ENCODE results near the gene ABHD5. TPM values are rescaled to one million over a fixed set of nuclear protein-coding genes. Genes with fewer than 3 reads are reported as not detected.
A peak's percentile ranks its signal among the peaks of the same experiment; 100 is the strongest.

The ABHD5 gene
- total and polyA plus RNA-seq, 2 of the 13 experiments (the other 11 are each of a cell fraction or from before 2014, with no cell fraction given), result 4.5 to 13.3 TPM

GRCh38 chr3:43690400-43691119 is at the start of gene ABHD5 (continued):
- TF ChIP-seq, protein P1, sequence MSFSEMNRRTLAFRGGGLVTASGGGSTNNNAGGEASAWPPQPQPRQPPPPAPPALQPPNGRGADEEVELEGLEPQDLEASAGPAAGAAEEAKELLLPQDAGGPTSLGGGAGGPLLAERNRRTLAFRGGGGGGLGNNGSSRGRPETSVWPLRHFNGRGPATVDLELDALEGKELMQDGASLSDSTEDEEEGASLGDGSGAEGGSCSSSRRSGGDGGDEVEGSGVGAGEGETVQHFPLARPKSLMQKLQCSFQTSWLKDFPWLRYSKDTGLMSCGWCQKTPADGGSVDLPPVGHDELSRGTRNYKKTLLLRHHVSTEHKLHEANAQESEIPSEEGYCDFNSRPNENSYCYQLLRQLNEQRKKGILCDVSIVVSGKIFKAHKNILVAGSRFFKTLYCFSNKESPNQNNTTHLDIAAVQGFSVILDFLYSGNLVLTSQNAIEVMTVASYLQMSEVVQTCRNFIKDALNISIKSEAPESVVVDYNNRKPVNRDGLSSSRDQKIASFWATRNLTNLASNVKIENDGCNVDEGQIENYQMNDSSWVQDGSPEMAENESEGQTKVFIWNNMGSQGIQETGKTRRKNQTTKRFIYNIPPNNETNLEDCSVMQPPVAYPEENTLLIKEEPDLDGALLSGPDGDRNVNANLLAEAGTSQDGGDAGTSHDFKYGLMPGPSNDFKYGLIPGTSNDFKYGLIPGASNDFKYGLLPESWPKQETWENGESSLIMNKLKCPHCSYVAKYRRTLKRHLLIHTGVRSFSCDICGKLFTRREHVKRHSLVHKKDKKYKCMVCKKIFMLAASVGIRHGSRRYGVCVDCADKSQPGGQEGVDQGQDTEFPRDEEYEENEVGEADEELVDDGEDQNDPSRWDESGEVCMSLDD (CRISPR knock-in tag; IDR thresholded peaks at IDR 0.05; ENCODE audit: borderline replicate concordance), result no peak
- TF ChIP-seq HNRNPUL1 (IDR thresholded peaks at IDR 0.05; ENCODE audit: low read depth, low read length) (0 out of 2 replicates have a peak, but pooled peaks have one; percentile 62), AHR (CRISPR knock-in tag; IDR thresholded peaks at IDR 0.05) (no peak), ARHGAP35 (CRISPR knock-in tag; IDR thresholded peaks at IDR 0.05; ENCODE audit: borderline replicate concordance) (peak; percentile 56; the same call in 1 of the 2 replicates), MYPOP (CRISPR knock-in tag; IDR thresholded peaks at IDR 0.05) (peak; percentile 95), ZNF503 (CRISPR knock-in tag; IDR thresholded peaks at IDR 0.05) (no peak), TAF15 (IDR thresholded peaks at IDR 0.05; ENCODE audit: low read depth, low read length, poor library complexity, severe bottlenecking) (peak; percentile 70), ZNF614 (CRISPR knock-in tag; IDR thresholded peaks at IDR 0.05; ENCODE audit: borderline replicate concordance) (peak; percentile 68; the same call in 1 of the 2 replicates), HNRNPH1 (optimal IDR thresholded peaks at IDR 0.05; ENCODE audit: low read depth, low read length) (no peak), ZNF253 (CRISPR knock-in tag; IDR thresholded peaks at IDR 0.05; ENCODE audit: borderline replicate concordance) (peak; percentile 85), NBN (conservative IDR thresholded peaks at IDR 0.05) (no peak), MNT (IDR thresholded peaks at IDR 0.05) (no peak), ZFP62 (CRISPR knock-in tag; IDR thresholded peaks at IDR 0.05) (no peak), HOXA9 (CRISPR knock-in tag; IDR thresholded peaks at IDR 0.05; ENCODE audit: borderline replicate concordance) (no peak; the same call in 1 of the 2 replicates), DMAP1 (CRISPR knock-in tag; IDR thresholded peaks at IDR 0.05) (peak; percentile 43; the same call in 1 of the 2 replicates)
- TF ChIP-seq, protein P2, sequence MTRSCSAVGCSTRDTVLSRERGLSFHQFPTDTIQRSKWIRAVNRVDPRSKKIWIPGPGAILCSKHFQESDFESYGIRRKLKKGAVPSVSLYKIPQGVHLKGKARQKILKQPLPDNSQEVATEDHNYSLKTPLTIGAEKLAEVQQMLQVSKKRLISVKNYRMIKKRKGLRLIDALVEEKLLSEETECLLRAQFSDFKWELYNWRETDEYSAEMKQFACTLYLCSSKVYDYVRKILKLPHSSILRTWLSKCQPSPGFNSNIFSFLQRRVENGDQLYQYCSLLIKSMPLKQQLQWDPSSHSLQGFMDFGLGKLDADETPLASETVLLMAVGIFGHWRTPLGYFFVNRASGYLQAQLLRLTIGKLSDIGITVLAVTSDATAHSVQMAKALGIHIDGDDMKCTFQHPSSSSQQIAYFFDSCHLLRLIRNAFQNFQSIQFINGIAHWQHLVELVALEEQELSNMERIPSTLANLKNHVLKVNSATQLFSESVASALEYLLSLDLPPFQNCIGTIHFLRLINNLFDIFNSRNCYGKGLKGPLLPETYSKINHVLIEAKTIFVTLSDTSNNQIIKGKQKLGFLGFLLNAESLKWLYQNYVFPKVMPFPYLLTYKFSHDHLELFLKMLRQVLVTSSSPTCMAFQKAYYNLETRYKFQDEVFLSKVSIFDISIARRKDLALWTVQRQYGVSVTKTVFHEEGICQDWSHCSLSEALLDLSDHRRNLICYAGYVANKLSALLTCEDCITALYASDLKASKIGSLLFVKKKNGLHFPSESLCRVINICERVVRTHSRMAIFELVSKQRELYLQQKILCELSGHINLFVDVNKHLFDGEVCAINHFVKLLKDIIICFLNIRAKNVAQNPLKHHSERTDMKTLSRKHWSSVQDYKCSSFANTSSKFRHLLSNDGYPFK (CRISPR knock-in tag; IDR thresholded peaks at IDR 0.05; ENCODE audit: borderline replicate concordance), result peak; percentile 79; the same call in 1 of the 2 replicates
- TF ChIP-seq, protein P3, sequence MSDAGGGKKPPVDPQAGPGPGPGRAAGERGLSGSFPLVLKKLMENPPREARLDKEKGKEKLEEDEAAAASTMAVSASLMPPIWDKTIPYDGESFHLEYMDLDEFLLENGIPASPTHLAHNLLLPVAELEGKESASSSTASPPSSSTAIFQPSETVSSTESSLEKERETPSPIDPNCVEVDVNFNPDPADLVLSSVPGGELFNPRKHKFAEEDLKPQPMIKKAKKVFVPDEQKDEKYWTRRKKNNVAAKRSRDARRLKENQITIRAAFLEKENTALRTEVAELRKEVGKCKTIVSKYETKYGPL (CRISPR knock-in tag; IDR thresholded peaks at IDR 0.05), result no peak; the same call in 1 of the 2 replicates

All from HepG2 (cell line).